ENCODE data around the gene RAB11FIP4.

The RAB11FIP4 gene

DNA sequence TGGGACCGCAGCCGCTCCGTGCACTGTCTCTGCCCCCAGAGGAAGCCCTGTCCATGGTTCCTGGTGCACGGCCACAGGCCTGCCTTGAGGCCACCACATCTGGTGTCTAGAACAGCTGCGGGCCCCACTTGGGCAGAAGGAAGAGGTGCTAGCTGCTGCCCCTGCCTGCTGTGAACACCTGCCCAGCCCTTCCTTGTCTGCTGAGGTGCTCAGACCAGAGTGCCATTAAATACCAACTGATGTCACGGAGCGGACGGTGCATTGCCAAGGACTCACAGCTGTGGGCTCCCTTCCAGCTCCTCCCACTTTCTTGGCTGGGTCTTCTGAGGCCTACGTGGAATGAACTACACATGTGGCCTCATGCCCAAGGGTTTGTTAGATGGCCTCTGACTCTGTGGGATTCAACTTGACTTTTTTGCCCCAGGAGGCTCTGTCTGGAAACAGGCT, 146.1 kb downstream of the RAB11FIP4 start:
- no peaks in the 10 kb centered on the region for H3K27me3 Mint-ChIP-seq
- H3K4me3 Mint-ChIP-seq = no peak overlapping the region
- peak; percentile 26 for DNase-seq
- peak overlapping the region; percentile 18 for H3K27ac Mint-ChIP-seq
- H3K4me1 Mint-ChIP-seq (ENCODE audit: low read depth) = peaks cover 22% of the 10 kb centered on the region
- H3K36me3 Mint-ChIP-seq (ENCODE audit: low read depth) = peaks cover 11% of the 10 kb centered on the region
- H3K9me3 Mint-ChIP-seq = no peaks in the 10 kb centered on the region

- peak overlapping the region; percentile 18 for H3K27ac Mint-ChIP-seq
- H3K9me3 Mint-ChIP-seq = no peaks in the 10 kb centered on the region
- DNase-seq = no peak
- no peak overlapping the region for H3K4me3 Mint-ChIP-seq
- H3K36me3 Mint-ChIP-seq (ENCODE audit: low read depth) = peaks cover 5% of the 10 kb centered on the region
- H3K4me1 Mint-ChIP-seq (ENCODE audit: low read depth) = peaks cover 19% of the 10 kb centered on the region
- no peaks in the 10 kb centered on the region for H3K27me3 Mint-ChIP-seq
These were observed 146.7 kb downstream of the RAB11FIP4 start for GRCh38 chr17:31538080-31538762.

DNA sequence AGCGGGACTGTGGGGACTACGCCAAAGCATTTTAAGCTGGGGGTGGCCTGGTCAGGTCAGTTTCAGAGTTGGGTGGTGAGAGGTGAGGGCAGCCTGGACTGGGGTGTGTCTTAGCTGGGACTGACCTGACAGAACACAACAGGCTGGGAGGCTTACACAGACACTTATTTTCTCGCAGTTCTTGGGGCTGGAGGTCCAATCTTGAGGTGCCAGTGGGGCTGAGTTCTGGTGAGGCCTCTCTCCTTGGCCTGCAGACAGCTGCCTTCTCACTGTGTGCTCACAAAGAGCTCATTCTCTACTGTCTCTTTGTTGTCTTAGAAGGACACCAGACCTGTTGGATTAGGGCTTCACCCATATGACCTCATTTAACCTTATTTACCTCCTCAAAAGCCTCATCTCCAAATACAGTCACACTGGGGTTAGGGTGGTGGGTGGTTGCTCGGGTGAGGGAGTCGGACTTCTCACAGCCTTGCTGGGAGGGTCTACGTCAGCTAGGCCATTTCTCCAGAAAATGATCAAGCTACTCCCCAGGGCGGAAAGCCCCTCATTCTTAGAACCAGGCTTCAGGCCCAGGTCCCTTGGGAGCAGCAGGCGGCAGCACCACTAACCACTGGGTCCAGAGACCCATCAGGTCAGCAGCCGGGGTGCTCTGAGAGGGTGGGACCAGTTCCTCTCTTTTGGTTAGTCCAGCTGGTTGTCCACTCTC, 149.3 kb downstream of the RAB11FIP4 start:
- no peaks in the 10 kb centered on the region for H3K27me3 Mint-ChIP-seq
- H3K4me3 Mint-ChIP-seq = no peak overlapping the region
- H3K4me1 Mint-ChIP-seq (ENCODE audit: low read depth) = peaks cover 5% of the 10 kb centered on the region
- H3K36me3 Mint-ChIP-seq (ENCODE audit: low read depth) = peaks cover 2% of the 10 kb centered on the region
- H3K27ac Mint-ChIP-seq = no peak overlapping the region
- DNase-seq = no peak
- no peaks in the 10 kb centered on the region for H3K9me3 Mint-ChIP-seq

GRCh38 chr17:31541559-31541958, 150.1 kb downstream of the RAB11FIP4 start:
- H3K9me3 Mint-ChIP-seq = no peaks in the 10 kb centered on the region
- no peak overlapping the region for H3K4me3 Mint-ChIP-seq
- H3K27ac Mint-ChIP-seq = no peak overlapping the region
- peaks cover 2% of the 10 kb centered on the region for H3K36me3 Mint-ChIP-seq (ENCODE audit: low read depth)
- peaks cover 3% of the 10 kb centered on the region for H3K4me1 Mint-ChIP-seq (ENCODE audit: low read depth)
- DNase-seq = peak; percentile 27
- no peaks in the 10 kb centered on the region for H3K27me3 Mint-ChIP-seq

DNA sequence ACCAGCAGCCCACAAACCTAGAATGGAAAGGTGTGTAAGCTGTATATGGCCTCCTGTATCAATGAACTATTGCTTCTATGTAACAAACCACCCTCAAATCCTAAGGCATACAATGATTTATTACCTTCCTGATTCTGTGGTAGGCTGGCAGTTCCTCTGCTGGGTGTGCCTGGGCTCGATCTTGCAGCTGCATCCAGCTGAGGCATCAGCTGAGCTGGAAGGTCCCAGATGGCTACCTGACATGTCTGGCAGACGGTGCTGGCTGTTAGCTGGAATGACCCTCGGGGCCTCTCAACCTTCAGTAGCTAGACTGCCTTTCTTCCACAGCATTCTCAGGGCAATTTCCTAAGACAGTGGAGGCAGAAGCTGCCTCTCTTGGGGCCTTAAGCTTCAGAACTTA, 152.7 kb downstream of the RAB11FIP4 start:
- Mint-ChIP-seq H3K36me3 (ENCODE audit: low read depth) (peaks cover 7% of the 10 kb centered on the region), H3K9me3 (no peaks in the 10 kb centered on the region), H3K27ac (no peak overlapping the region), H3K4me1 (ENCODE audit: low read depth) (peaks cover 12% of the 10 kb centered on the region), H3K4me3 (no peak overlapping the region), H3K27me3 (no peaks in the 10 kb centered on the region)
- DNase-seq = no peak

DNA sequence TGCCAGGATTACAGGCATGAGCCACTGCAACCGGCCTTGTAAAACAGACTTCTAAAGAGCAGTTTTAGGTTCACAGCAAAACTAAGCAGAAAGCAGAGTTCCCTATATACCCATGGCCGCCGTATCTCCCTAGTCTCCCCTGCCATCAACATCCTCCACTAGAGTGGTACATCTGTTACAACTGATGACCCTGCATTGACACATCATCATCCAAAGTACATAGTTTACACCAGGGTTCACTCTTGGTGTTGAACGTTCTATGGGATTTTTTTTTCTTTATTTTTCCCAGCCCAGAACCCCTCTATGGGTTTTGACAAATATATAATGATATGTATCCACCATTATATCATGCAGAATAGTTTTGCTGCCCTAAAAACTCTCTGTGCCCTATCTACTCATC, 155.2 kb downstream of the RAB11FIP4 start:
- Mint-ChIP-seq H3K9me3 (no peaks in the 10 kb centered on the region), H3K27ac (no peak overlapping the region), H3K27me3 (no peaks in the 10 kb centered on the region), H3K4me1 (ENCODE audit: low read depth) (peaks cover 23% of the 10 kb centered on the region), H3K36me3 (ENCODE audit: low read depth) (peaks cover 8% of the 10 kb centered on the region), H3K4me3 (no peak overlapping the region)
- no peak for DNase-seq

GRCh38 chr17:31548709-31549108, 157.2 kb downstream of the RAB11FIP4 start:
- Mint-ChIP-seq H3K27ac (peak overlapping the region; percentile 91), H3K4me3 (peak overlapping the region; percentile 92), H3K9me3 (no peaks in the 10 kb centered on the region), H3K4me1 (ENCODE audit: low read depth) (peaks cover 25% of the 10 kb centered on the region), H3K36me3 (ENCODE audit: low read depth) (peaks cover 8% of the 10 kb centered on the region), H3K27me3 (no peaks in the 10 kb centered on the region)
- DNase-seq = no peak

GRCh38 chr17:31549121-31549524, 157.6 kb downstream of the RAB11FIP4 start:
- Mint-ChIP-seq H3K27ac (peak overlapping the region; percentile 91), H3K4me3 (peak overlapping the region; percentile 92)

GRCh38 chr17:31549525-31550388, 158.3 kb downstream of the RAB11FIP4 start:
- H3K36me3 Mint-ChIP-seq (ENCODE audit: low read depth) = peaks cover 8% of the 10 kb centered on the region
- peak overlapping the region; percentile 92 for H3K4me3 Mint-ChIP-seq
- peak; percentile 100 for DNase-seq
- H3K9me3 Mint-ChIP-seq = no peaks in the 10 kb centered on the region
- peak overlapping the region; percentile 91 for H3K27ac Mint-ChIP-seq
- no peaks in the 10 kb centered on the region for H3K27me3 Mint-ChIP-seq
- peaks cover 26% of the 10 kb centered on the region for H3K4me1 Mint-ChIP-seq (ENCODE audit: low read depth)

More at GRCh38 chr17:31549121-31549524, 157.6 kb downstream of the RAB11FIP4 start:
- Mint-ChIP-seq H3K9me3 (no peaks in the 10 kb centered on the region), H3K36me3 (ENCODE audit: low read depth) (peaks cover 8% of the 10 kb centered on the region), H3K4me1 (ENCODE audit: low read depth) (peaks cover 26% of the 10 kb centered on the region), H3K27me3 (no peaks in the 10 kb centered on the region)
- DNase-seq = no peak

GRCh38 chr17:31550389-31551056, 159.0 kb downstream of the RAB11FIP4 start:
- H3K36me3 Mint-ChIP-seq (ENCODE audit: low read depth) = peaks cover 8% of the 10 kb centered on the region
- H3K9me3 Mint-ChIP-seq = no peaks in the 10 kb centered on the region
- no peak for DNase-seq
- H3K27me3 Mint-ChIP-seq = no peaks in the 10 kb centered on the region
- H3K4me1 Mint-ChIP-seq (ENCODE audit: low read depth) = peaks cover 28% of the 10 kb centered on the region
- peak overlapping the region; percentile 92 for H3K4me3 Mint-ChIP-seq
- peak overlapping the region; percentile 91 for H3K27ac Mint-ChIP-seq

DNA sequence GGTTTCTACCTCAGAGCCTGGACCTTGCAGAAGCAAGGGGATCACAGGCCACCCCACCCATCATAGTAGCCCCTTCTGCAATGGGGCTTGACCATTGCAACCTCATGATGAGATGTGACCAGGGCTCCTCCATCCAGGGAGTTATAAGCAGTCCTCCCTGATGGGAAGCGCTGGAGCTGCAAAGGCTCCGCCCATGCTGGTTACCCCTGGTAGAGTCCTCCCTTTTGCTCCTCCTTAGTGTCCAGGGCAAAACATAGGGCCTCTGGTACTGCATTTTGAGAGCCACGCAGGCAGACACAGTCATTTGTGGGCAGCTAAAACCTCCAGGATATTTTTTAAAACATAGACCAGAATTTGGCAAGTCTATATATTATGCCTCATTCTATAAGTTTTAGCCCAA, 161.1 kb downstream of the RAB11FIP4 start:
- peaks cover 8% of the 10 kb centered on the region for H3K36me3 Mint-ChIP-seq (ENCODE audit: low read depth)
- H3K9me3 Mint-ChIP-seq = no peaks in the 10 kb centered on the region
- H3K4me1 Mint-ChIP-seq (ENCODE audit: low read depth) = peaks cover 28% of the 10 kb centered on the region
- H3K4me3 Mint-ChIP-seq = no peak overlapping the region
- no peak for DNase-seq
- H3K27ac Mint-ChIP-seq = no peak overlapping the region
- H3K27me3 Mint-ChIP-seq = no peaks in the 10 kb centered on the region

DNA sequence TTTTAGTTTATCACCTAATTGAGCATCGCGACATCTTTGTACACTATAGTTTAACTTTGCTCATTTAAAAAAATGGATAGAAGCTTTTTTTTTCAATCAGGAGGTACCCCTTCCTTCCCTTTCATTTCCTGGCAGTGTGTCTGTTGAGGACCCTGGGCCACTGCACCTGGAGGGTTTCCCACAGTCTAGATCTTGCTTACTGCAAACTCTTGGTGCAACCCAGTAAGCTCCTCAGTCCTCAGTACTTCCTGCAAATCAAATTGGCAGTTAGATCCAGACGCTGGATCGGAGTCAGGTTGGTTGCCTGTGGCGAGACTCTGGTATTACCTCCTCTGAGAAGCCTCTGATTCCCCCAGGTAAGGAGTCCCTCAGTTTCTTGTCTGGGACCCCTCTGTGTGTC, 162.0 kb downstream of the RAB11FIP4 start:
- Mint-ChIP-seq H3K4me3 (no peak overlapping the region), H3K27me3 (no peaks in the 10 kb centered on the region), H3K4me1 (ENCODE audit: low read depth) (peaks cover 24% of the 10 kb centered on the region), H3K36me3 (ENCODE audit: low read depth) (peaks cover 4% of the 10 kb centered on the region), H3K9me3 (no peaks in the 10 kb centered on the region), H3K27ac (no peak overlapping the region)
- no peak for DNase-seq

- H3K27me3 Mint-ChIP-seq = no peaks in the 10 kb centered on the region
- H3K27ac Mint-ChIP-seq = no peak overlapping the region
- H3K4me3 Mint-ChIP-seq = no peak overlapping the region
- no peak for DNase-seq
- peaks cover 20% of the 10 kb centered on the region for H3K4me1 Mint-ChIP-seq (ENCODE audit: low read depth)
- no peaks in the 10 kb centered on the region for H3K36me3 Mint-ChIP-seq (ENCODE audit: low read depth)
- H3K9me3 Mint-ChIP-seq = no peaks in the 10 kb centered on the region
These were observed 163.5 kb downstream of the RAB11FIP4 start for GRCh38 chr17:31554930-31555329.

DNA sequence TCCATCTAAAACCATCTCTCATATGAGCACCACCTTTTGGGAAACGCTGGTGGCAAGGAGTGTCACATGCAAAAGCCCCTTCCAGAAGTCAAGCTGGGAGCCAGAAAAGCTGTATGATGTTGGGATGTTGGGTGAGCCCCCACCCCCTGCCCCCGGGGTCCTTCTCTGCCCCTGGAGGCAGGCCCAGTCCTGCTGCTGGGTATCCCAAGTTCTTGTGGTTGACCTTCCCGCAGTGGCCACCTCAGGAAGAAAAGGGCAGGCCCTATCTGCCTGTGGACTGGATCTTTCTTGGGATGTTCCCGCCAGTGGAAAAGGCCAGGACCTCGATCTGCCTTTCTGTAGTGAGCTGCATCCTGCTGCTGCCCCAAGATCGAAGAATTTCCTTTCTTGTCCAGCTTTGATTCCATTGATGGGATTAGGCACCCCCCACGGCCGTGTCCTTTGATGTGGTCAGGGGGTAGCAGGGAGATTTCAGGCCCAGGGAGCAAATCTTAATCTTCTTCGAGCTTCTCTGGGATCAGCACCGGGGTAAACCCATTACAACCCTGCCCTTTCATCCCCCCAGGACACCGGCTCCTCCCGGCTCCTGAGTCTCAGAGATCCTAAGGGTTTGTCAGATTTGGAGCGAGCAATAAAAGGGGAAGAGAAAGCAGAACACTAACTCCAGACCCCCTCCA, 165.6 kb downstream of the RAB11FIP4 start:
- Mint-ChIP-seq H3K4me1 (ENCODE audit: low read depth) (peaks cover 28% of the 10 kb centered on the region), H3K9me3 (no peaks in the 10 kb centered on the region), H3K27ac (no peak overlapping the region), H3K36me3 (ENCODE audit: low read depth) (no peaks in the 10 kb centered on the region), H3K4me3 (no peak overlapping the region), H3K27me3 (peaks cover 9% of the 10 kb centered on the region)
- no peak for DNase-seq
